ENCODE data around the gene UQCRHL.

- TF ChIP-seq CTCF (IDR thresholded peaks at IDR 0.05) (no peak), POLR2A (IDR thresholded peaks at IDR 0.05) (no peak), EP300 (IDR thresholded peaks at IDR 0.05) (no peak)
These were observed 328 bp downstream of the UQCRHL start for GRCh38 chr1:15807121-15807520.
